ENCODE measurements around the gene SSTR5. TPM values are rescaled to one million over a fixed set of nuclear protein-coding genes. Genes with fewer than 3 reads are reported as not detected.

The SSTR5 gene
- total and polyA plus RNA-seq, 2 of the 4 experiments (the other 2 are of a cell fraction) = not detected

DNA sequence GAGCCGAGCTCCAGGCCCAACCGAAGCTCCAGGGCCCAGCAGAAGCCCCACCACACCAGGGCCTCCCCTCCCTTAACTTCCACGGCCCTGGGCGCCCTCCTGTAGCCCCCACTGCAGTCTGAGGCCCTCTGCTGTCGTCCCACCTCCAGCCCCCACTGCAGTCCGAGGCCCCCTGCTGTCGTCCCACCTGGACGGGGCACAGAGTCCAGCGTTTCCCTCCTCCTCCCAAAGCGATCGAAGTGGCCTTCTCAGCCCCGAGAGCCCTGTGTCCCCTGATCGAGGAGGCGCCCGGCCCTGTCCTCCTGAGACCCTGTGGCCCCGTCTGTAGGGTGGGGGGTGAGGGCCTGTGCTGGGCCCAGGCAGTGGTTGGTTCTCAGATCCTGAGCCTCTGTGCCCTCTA, 54.6 kb downstream of the SSTR5 start:
- ATAC-seq (ENCODE audit: low read depth) = no peak
- dilution Hi-C loops (cut with HindIII; ENCODE audit: low sequenced_read_pairs, unreplicated experiment) = no loop called here

More for the DNA sequence above, 54.6 kb downstream of the SSTR5 start:
- 50% methylated on average over 6 of the region's 16 CpGs; no CpG with 5 or more reads in 1 of the 2 experiments for WGBS, 2 experiments (ENCODE audit: extremely low coverage in 2 of 2, insufficient read length in 1 of 2)
- H2AK5ac ChIP-seq (ENCODE audit: low read depth, low read length) = no peak overlapping the region
- H3K9ac ChIP-seq (ENCODE audit: low read depth, low read length) = no peak overlapping the region
- no peak overlapping the region for H3K27ac ChIP-seq (ENCODE audit: insufficient read depth, low read length)
- TF ChIP-seq, protein P1, sequence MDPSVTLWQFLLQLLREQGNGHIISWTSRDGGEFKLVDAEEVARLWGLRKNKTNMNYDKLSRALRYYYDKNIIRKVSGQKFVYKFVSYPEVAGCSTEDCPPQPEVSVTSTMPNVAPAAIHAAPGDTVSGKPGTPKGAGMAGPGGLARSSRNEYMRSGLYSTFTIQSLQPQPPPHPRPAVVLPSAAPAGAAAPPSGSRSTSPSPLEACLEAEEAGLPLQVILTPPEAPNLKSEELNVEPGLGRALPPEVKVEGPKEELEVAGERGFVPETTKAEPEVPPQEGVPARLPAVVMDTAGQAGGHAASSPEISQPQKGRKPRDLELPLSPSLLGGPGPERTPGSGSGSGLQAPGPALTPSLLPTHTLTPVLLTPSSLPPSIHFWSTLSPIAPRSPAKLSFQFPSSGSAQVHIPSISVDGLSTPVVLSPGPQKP (IDR thresholded peaks at IDR 0.05; ENCODE audit: borderline replicate concordance, low read depth, low read length) = no peak
- no peak for TF ChIP-seq BHLHE40 (IDR thresholded peaks at IDR 0.05; ENCODE audit: low read depth, low read length)
- peaks cover 2% of the 10 kb centered on the region; the same call in 1 of the 2 replicates for H3K4me1 ChIP-seq (ENCODE audit: control insufficient read depth, insufficient read depth, low read length)
- no peaks in the 10 kb centered on the region for H4K20me1 ChIP-seq (ENCODE audit: insufficient read depth, low read length)
- no peak overlapping the region for H4K5ac ChIP-seq (ENCODE audit: low read depth, low read length)
- no peaks in the 10 kb centered on the region for H3K79me1 ChIP-seq (ENCODE audit: low read depth in 1 of 2, low read length in 2 of 2)
- in situ Hi-C loops (cut with MboI; ENCODE audit: low sequenced_read_pairs) (no loop called here), intact Hi-C loops (cut with micrococcal nuclease) (no loop called here)
- no peak overlapping the region for H2BK15ac ChIP-seq (ENCODE audit: low read depth, low read length)
- H2AK9ac ChIP-seq (replicated peaks; ENCODE audit: low read depth, low read length, poor library complexity) = no peak overlapping the region
- no peak overlapping the region for H4K8ac ChIP-seq (ENCODE audit: low read depth in 2 of 2, low read length in 2 of 2)
- no peak overlapping the region for H3K56ac ChIP-seq (ENCODE audit: extremely low read depth, insufficient read depth, low read length)
- H2BK5ac ChIP-seq (ENCODE audit: low read depth, low read length, poor library complexity, severe bottlenecking) = no peak overlapping the region
- H3K23ac ChIP-seq (ENCODE audit: low read depth, low read length) = no peak overlapping the region
- H2BK20ac ChIP-seq (ENCODE audit: low read depth, low read length) = no peak overlapping the region
- no peak overlapping the region for H3K4me3 ChIP-seq (ENCODE audit: insufficient read depth, low read depth, low read length)
- H3K9me3 ChIP-seq (ENCODE audit: control insufficient read depth, insufficient read depth, low read length) = no peaks in the 10 kb centered on the region
- H3K18ac ChIP-seq (ENCODE audit: low read depth, low read length) = no peak overlapping the region
- no peak overlapping the region for H3K4me2 ChIP-seq (ENCODE audit: low read depth, low read length)
- H3K14ac ChIP-seq (replicated peaks; ENCODE audit: low read depth, low read length) = no peak overlapping the region
- no peaks in the 10 kb centered on the region for H3K9me1 ChIP-seq (ENCODE audit: insufficient read depth, low read length)
- no peak for DNase-seq
- H2AFZ ChIP-seq (replicated peaks; ENCODE audit: low read length, poor library complexity) = no peak overlapping the region
- H3K4ac ChIP-seq (ENCODE audit: low read depth, low read length) = no peak overlapping the region
- H4K91ac ChIP-seq (ENCODE audit: insufficient read depth, low read depth, low read length) = no peak overlapping the region
- peaks cover under 1% of the 10 kb centered on the region; the same call in 1 of the 2 replicates for H3K27me3 ChIP-seq (ENCODE audit: control insufficient read depth, insufficient read depth, low read length)
- no TSS peak for BruUV-seq (replicated peaks)
- ChIA-PET POLR2A (ENCODE audit: unreplicated experiment) (no interaction called here), CTCF (no interaction called here)
- no peak overlapping the region for H2BK120ac ChIP-seq (ENCODE audit: low read depth, low read length)
- H3K36me3 ChIP-seq (ENCODE audit: control insufficient read depth, insufficient read depth, low read length) = no peaks in the 10 kb centered on the region

All from IMR-90 (cell line).